ENCODE data around the gene GLI1. TPM values are rescaled to one million over a fixed set of nuclear protein-coding genes. Genes with fewer than 3 reads are reported as not detected.
"Not testable (repeated sequence)": the region's sequence is repeated elsewhere in the genome, so short reads cannot be mapped to it uniquely, and the experiment has no call there.

The GLI1 gene
- total RNA-seq, 2 donors from 2014 or later, result 0.21 to 1.3 TPM

- not testable (repeated sequence) for H3K4me1 Mint-ChIP-seq (ENCODE audit: low read depth); H3K27ac Mint-ChIP-seq; DNase-seq; H3K4me3 Mint-ChIP-seq; ATAC-seq (replicated peaks in 1 of 2); H3K9me3 Mint-ChIP-seq; H3K27me3 Mint-ChIP-seq (ENCODE audit: low read depth)
- peaks cover 12 to 46% of the 10 kb centered on the region in 2 donors for H3K36me3 Mint-ChIP-seq (ENCODE audit: insufficient read depth in 2 of 2)
These were observed 47.0 kb downstream of the GLI1 start for GRCh38 chr12:57506541-57506940.

DNA sequence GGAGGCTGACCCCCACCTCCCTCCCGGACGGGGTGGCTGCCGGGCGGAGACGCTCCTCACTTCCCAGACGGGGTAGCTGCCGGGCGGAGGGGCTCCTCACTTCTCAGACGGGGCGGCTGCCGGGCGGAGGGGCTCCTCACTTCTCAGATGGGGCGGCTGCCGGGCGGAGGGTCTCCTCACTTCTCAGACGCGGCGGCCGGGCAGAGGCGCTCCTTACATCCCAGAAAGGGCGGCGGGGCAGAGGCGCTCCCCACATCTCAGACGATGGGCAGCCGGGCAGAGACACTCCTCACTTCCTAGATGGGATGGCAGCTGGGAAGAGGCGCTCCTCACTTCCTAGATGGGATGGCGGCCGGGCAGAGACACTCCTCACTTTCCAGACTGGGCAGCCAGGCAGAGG lies 48.2 kb downstream of the GLI1 start:
- not testable (repeated sequence) for H3K27ac Mint-ChIP-seq; H3K9me3 Mint-ChIP-seq; ATAC-seq (replicated peaks in 1 of 2); H3K4me3 Mint-ChIP-seq; H3K27me3 Mint-ChIP-seq (ENCODE audit: low read depth); H3K4me1 Mint-ChIP-seq (ENCODE audit: low read depth); DNase-seq
- H3K36me3 Mint-ChIP-seq (ENCODE audit: insufficient read depth in 2 of 2), result peaks cover 15 to 45% of the 10 kb centered on the region in 2 donors

- no peak for DNase-seq
- Mint-ChIP-seq H3K4me3 (no peak overlapping the region), H3K4me1 (ENCODE audit: low read depth) (peaks cover 9% of the 10 kb centered on the region), H3K9me3 (no peaks in the 10 kb centered on the region), H3K36me3 (ENCODE audit: insufficient read depth in 2 of 2) (peaks cover 15 to 30% of the 10 kb centered on the region in 2 donors), H3K27me3 (ENCODE audit: low read depth) (no peaks in the 10 kb centered on the region), H3K27ac (no peak overlapping the region)
- ATAC-seq (replicated peaks in 1 of 2), result no peak
These were observed 51.6 kb downstream of the GLI1 start for GRCh38 chr12:57511161-57511560.

DNA sequence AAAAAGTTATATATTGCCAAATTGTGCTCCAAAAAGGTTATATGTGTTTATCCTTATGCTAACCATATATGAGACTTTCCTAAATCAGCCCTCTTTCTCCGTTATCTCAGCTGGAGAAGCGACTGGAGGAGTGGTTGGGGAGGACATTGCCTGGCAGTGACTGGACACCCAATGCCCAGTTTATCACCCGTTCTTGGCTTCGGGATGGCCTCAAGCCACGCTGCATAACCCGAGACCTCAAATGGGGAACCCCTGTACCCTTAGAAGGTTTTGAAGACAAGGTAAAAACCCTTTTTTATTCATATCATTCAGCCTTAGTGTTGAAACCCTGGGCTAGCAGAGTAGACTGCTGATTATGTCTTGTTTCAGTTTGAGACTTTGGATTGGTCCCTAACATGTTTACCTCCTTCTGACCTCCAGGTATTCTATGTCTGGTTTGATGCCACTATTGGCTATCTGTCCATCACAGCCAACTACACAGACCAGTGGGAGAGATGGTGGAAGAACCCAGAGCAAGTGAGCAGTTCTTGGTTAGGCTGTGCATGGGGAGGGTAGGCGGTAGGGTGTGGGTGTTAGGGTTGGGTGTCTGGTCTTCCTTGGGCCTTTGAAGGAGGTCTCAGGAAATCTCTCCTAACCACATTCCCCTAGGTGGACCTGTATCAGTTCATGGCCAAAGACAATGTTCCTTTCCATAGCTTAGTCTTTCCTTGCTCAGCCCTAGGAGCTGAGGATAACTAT lies 52.2 kb downstream of the GLI1 start:
- no peak for DNase-seq
- Mint-ChIP-seq H3K9me3 (no peaks in the 10 kb centered on the region), H3K4me3 (no peak overlapping the region), H3K27ac (peak overlapping the region; percentile 89), H3K36me3 (ENCODE audit: insufficient read depth in 2 of 2) (peaks cover 15 to 33% of the 10 kb centered on the region in 2 donors), H3K4me1 (ENCODE audit: low read depth) (peaks cover 9% of the 10 kb centered on the region), H3K27me3 (ENCODE audit: low read depth) (no peaks in the 10 kb centered on the region)
- peak in 1 of 2 donors; percentile 20 for ATAC-seq (replicated peaks in 1 of 2)

DNA sequence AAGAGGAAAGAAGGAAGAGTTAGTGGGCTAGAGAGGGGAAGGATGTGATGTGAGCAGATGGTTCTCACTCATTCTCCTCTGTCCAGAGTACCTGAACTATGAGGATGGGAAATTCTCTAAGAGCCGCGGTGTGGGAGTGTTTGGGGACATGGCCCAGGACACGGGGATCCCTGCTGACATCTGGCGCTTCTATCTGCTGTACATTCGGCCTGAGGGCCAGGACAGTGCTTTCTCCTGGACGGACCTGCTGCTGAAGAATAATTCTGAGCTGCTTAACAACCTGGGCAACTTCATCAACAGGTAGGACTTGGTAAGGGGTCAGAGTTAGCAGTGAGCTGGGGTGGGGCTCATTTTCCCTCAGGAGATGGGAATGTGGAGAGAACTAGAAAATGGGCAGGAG lies 53.1 kb downstream of the GLI1 start:
- no peaks in the 10 kb centered on the region for H3K9me3 Mint-ChIP-seq
- no peak overlapping the region for H3K4me3 Mint-ChIP-seq
- peak overlapping the region; percentile 89 for H3K27ac Mint-ChIP-seq
- H3K4me1 Mint-ChIP-seq (ENCODE audit: low read depth), result peaks cover 13% of the 10 kb centered on the region
- no peak for ATAC-seq (replicated peaks in 1 of 2)
- DNase-seq, result no peak
- H3K27me3 Mint-ChIP-seq (ENCODE audit: low read depth), result no peaks in the 10 kb centered on the region
- H3K36me3 Mint-ChIP-seq (ENCODE audit: insufficient read depth in 2 of 2), result peaks cover 18 to 41% of the 10 kb centered on the region in 2 donors

GRCh38 chr12:57513266-57513665 lies 53.7 kb downstream of the GLI1 start:
- DNase-seq (no peak), ATAC-seq (replicated peaks in 1 of 2) (no peak)
- H3K27me3 Mint-ChIP-seq (ENCODE audit: low read depth), result no peaks in the 10 kb centered on the region
- peaks cover 19% of the 10 kb centered on the region for H3K4me1 Mint-ChIP-seq (ENCODE audit: low read depth)
- H3K27ac Mint-ChIP-seq, result peak overlapping the region; percentile 31
- H3K4me3 Mint-ChIP-seq, result no peak overlapping the region
- no peaks in the 10 kb centered on the region for H3K9me3 Mint-ChIP-seq
- H3K36me3 Mint-ChIP-seq (ENCODE audit: insufficient read depth in 2 of 2), result peaks cover 19 to 45% of the 10 kb centered on the region in 2 donors

GRCh38 chr12:57513677-57514076 lies 54.1 kb downstream of the GLI1 start:
- not testable (repeated sequence) for ATAC-seq (replicated peaks in 1 of 2); H3K4me3 Mint-ChIP-seq; H3K9me3 Mint-ChIP-seq; DNase-seq; H3K27me3 Mint-ChIP-seq (ENCODE audit: low read depth); H3K27ac Mint-ChIP-seq
- Mint-ChIP-seq H3K4me1 (ENCODE audit: low read depth) (peaks cover 23% of the 10 kb centered on the region), H3K36me3 (ENCODE audit: insufficient read depth in 2 of 2) (peaks cover 22 to 49% of the 10 kb centered on the region in 2 donors)

- Mint-ChIP-seq H3K4me1 (ENCODE audit: low read depth) (peaks cover 28% of the 10 kb centered on the region), H3K36me3 (ENCODE audit: insufficient read depth in 2 of 2) (peaks cover 24 to 51% of the 10 kb centered on the region in 2 donors), H3K27ac (peak overlapping the region; percentile 71)
- not testable (repeated sequence) for ATAC-seq (replicated peaks in 1 of 2); DNase-seq; H3K9me3 Mint-ChIP-seq; H3K4me3 Mint-ChIP-seq; H3K27me3 Mint-ChIP-seq (ENCODE audit: low read depth)
These were observed 54.7 kb downstream of the GLI1 start for GRCh38 chr12:57514246-57514645.

- no peaks in the 10 kb centered on the region for H3K27me3 Mint-ChIP-seq (ENCODE audit: low read depth)
- DNase-seq, result no peak
- H3K36me3 Mint-ChIP-seq (ENCODE audit: insufficient read depth in 2 of 2), result peaks cover 23 to 50% of the 10 kb centered on the region in 2 donors
- H3K27ac Mint-ChIP-seq, result peak overlapping the region; percentile 99
- no peaks in the 10 kb centered on the region for H3K9me3 Mint-ChIP-seq
- peaks cover 30% of the 10 kb centered on the region for H3K4me1 Mint-ChIP-seq (ENCODE audit: low read depth)
- H3K4me3 Mint-ChIP-seq, result no peak overlapping the region
- ATAC-seq (replicated peaks in 1 of 2), result no peak
These were observed 55.3 kb downstream of the GLI1 start for GRCh38 chr12:57514720-57515407.

DNA sequence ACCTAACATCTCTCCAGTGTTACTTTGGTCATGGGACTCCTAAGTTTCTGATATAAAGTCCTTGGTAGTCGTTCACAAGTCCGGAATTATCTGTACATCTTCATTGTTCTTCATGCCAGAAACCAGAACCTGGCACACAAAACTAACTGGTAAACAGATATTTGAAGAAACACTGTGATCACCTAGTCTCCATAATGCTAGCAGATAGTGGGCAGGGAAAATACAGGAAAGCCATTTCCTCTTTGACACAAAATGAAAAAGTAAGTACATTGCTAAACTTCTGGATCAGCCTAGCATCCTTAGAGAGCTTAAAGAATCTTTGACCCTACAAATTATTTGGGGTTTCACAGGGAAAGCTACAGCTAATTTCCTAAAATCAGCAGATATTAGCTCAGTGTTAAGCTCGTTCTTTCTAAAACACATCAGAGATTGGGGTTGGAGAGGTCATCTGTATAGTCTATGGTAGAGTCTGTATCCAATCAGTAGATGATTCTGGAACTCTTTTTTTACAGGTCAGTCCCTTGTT lies 55.9 kb downstream of the GLI1 start:
- DNase-seq, result no peak
- no peak overlapping the region for H3K4me3 Mint-ChIP-seq
- H3K27me3 Mint-ChIP-seq (ENCODE audit: low read depth), result no peaks in the 10 kb centered on the region
- H3K4me1 Mint-ChIP-seq (ENCODE audit: low read depth), result peaks cover 30% of the 10 kb centered on the region
- no peak for ATAC-seq (replicated peaks in 1 of 2)
- H3K36me3 Mint-ChIP-seq (ENCODE audit: insufficient read depth in 2 of 2), result peaks cover 26 to 53% of the 10 kb centered on the region in 2 donors
- H3K27ac Mint-ChIP-seq, result peak overlapping the region; percentile 99
- H3K9me3 Mint-ChIP-seq, result no peaks in the 10 kb centered on the region

- Mint-ChIP-seq H3K36me3 (ENCODE audit: insufficient read depth in 2 of 2) (peaks cover 26 to 53% of the 10 kb centered on the region in 2 donors), H3K9me3 (no peaks in the 10 kb centered on the region), H3K27me3 (ENCODE audit: low read depth) (no peaks in the 10 kb centered on the region), H3K27ac (peak overlapping the region; percentile 99), H3K4me1 (ENCODE audit: low read depth) (peaks cover 34% of the 10 kb centered on the region), H3K4me3 (no peak overlapping the region)
- DNase-seq (no peak), ATAC-seq (replicated peaks in 1 of 2) (no peak)
These were observed 56.5 kb downstream of the GLI1 start for GRCh38 chr12:57515934-57516541.

DNA sequence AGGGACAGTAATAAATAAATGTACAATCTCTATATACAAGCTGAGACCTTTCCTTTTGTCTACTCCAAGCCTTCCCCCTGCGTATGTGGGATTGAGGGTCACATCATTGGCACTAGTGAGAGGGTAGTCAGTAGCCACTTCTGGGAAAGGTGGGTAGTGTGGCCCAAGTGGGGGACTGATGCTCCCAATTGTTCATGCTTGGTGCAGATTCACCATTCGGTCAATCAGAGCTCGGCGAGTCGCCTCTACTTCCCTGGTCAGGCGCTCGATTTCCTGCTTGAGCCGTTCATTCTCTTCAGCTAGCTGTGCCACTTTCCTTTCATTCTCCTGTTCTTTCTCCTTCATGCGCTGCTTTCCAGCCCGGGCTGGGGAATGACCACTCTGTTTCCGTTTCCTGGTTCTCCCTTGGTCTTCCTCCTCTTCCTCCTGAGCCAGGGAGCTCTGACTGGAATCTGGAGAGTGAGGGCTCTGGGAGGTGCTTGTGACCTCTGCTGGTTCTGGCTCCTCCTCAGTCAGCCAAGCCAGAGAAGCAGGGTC lies 57.1 kb downstream of the GLI1 start:
- H3K4me1 Mint-ChIP-seq (ENCODE audit: low read depth), result peaks cover 37% of the 10 kb centered on the region
- no peak for ATAC-seq (replicated peaks in 1 of 2)
- H3K27me3 Mint-ChIP-seq (ENCODE audit: low read depth), result no peaks in the 10 kb centered on the region
- no peaks in the 10 kb centered on the region for H3K9me3 Mint-ChIP-seq
- H3K36me3 Mint-ChIP-seq (ENCODE audit: insufficient read depth in 2 of 2), result peaks cover 26 to 53% of the 10 kb centered on the region in 2 donors
- H3K27ac Mint-ChIP-seq, result peak overlapping the region; percentile 99
- no peak for DNase-seq
- H3K4me3 Mint-ChIP-seq, result peak overlapping the region in 1 of 2 donors; percentile 29

DNA sequence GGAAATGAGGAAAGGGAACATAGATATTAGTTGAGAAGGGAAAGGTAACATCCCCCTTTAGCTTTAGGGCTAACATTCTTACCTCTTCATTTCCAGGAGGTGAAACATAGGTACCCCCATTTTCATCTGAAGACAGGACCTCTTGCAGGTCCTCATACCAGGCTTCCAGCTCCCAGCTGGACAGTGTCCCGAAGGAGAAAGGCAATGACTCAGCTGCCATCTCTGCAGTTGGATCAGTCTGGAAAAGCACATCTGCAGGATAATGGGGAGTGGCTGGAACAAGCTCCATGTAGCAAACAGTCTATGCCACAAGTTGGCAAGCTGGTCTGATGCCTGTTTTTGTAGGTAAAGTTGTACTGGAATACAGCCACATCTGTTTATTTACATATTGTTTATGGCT lies 57.6 kb downstream of the GLI1 start:
- Mint-ChIP-seq H3K4me1 (ENCODE audit: low read depth) (peaks cover 37% of the 10 kb centered on the region), H3K4me3 (peak overlapping the region in 1 of 2 donors; percentile 98), H3K27ac (peak overlapping the region; percentile 99), H3K9me3 (no peaks in the 10 kb centered on the region), H3K27me3 (ENCODE audit: low read depth) (no peaks in the 10 kb centered on the region), H3K36me3 (ENCODE audit: insufficient read depth in 2 of 2) (peaks cover 26 to 52% of the 10 kb centered on the region in 2 donors)
- no peak for DNase-seq
- ATAC-seq (replicated peaks in 1 of 2), result no peak

Data from activated T-cell treated with anti-CD3 and anti-CD28 coated beads, Interleukin-2, amount 50 U/mL, for 72 hours (primary cell).